A549 (cell line): ENCODE data around the gene MEAF6. TPM values are rescaled to one million over a fixed set of nuclear protein-coding genes. Genes with fewer than 3 reads are reported as not detected.

Experiments
- ATAC-seq, 2 experiments: fragments of 200-7000 bp in 1 of 2; fragments of >200 bp in 1 of 2; cut with Nextera tagmentation in 1 of 2; cut with Tn5 transposase in 1 of 2; 3 replicates each; pipeline versions ENCODE4 v1.8.0 to v1.9.1; 2018 to 2020; ENCODE audit warnings: mild to moderate bottlenecking in 1 of 2, moderate library complexity in 1 of 2
- CTCF ChIA-PET: fragments of 300-600 bp; sonication (Branson Sonifier 250); formaldehyde crosslinking; extraction: SDS; loops from one replicate; lab custom pipeline; 2021; ENCODE audit warnings: antibody characterized with exemption, inconsistent platforms; lab: Yijun Ruan, JAX
- POLR2A ChIA-PET: fragments of 350-600 bp; formaldehyde crosslinking; extraction: SDS; loops from one replicate; lab custom pipeline; 2021; ENCODE audit warnings: antibody characterized with exemption, inconsistent platforms; lab: Yijun Ruan, JAX
- DNase-seq, 2 experiments: peaks; one replicate each; pipeline versions ENCODE4 v3.0.0 to v3.0.0-alpha.2; 2011 to 2016; ENCODE audit warnings: low read depth in 1 of 2, low spot score in 1 of 2
- FAIRE-seq: peaks from 2 replicates; lab custom pipeline; 2011; peaks lifted over from hg19 to GRCh38; lab: Jason Lieb, UNC
- H3K27ac ChIP-seq, 2 experiments: fragments of >200 bp; sonication (Bioruptor Twin); formaldehyde crosslinking; 3 replicates each; pipeline ENCODE4 v1.5.1; 2016 to 2017
- H3K4me1 ChIP-seq: fragments of >200 bp; sonication (Bioruptor Twin); formaldehyde crosslinking; 3 replicates; pipeline ENCODE4 v1.6.1; 2016
- H3K4me2 ChIP-seq: fragments of >200 bp; sonication (Bioruptor Twin); formaldehyde crosslinking; 3 replicates; pipeline ENCODE4 v1.6.1; 2016
- H3K4me3 ChIP-seq: fragments of >200 bp; sonication (Bioruptor Twin); formaldehyde crosslinking; 3 replicates; pipeline ENCODE4 v1.5.1; 2016
- H3K9me3 ChIP-seq: fragments of >200 bp; sonication (Bioruptor Twin); formaldehyde crosslinking; 3 replicates; pipeline ENCODE4 v1.6.1; 2016
- ATOH8 ChIP-seq: fragments of 250-450 bp; sonication (Bioruptor Pico); IDR thresholded peaks from 2 replicates; pipeline ENCODE4 v1.5.0; 2020; ENCODE audit warnings: low read depth, mild to moderate bottlenecking, moderate library complexity
- BCL3 ChIP-seq: fragments of >200 bp; sonication (Bioruptor Twin); formaldehyde crosslinking; IDR thresholded peaks from 3 replicates; pipeline ENCODE4 v1.6.1; 2016
- BHLHE40 ChIP-seq: IDR thresholded peaks from 2 replicates; pipeline ENCODE4 v1.6.1; 2012; ENCODE audit warnings: low read depth, low read length, inconsistent platforms
- CEBPB ChIP-seq, 2 experiments: fragments of >200 bp in 1 of 2; sonication (Bioruptor Twin) in 1 of 2; formaldehyde crosslinking in 1 of 2; IDR thresholded peaks; 2 replicates each; pipeline ENCODE4 v1.6.1; 2012 to 2016
- CTCF ChIP-seq: fragments of >200 bp; sonication (Bioruptor Twin); formaldehyde crosslinking; IDR thresholded peaks from 3 replicates; pipeline ENCODE4 v1.5.1; 2016
- E2F6 ChIP-seq: IDR thresholded peaks from 2 replicates; pipeline ENCODE4 v1.6.1; 2012; ENCODE audit warnings: low read depth, borderline replicate concordance
- FOSB ChIP-seq: fragments of 250-450 bp; sonication (Bioruptor Pico); IDR thresholded peaks from 2 replicates; pipeline ENCODE4 v1.5.0; 2020; ENCODE audit warnings: mild to moderate bottlenecking, moderate library complexity
- HDAC2 ChIP-seq: fragments of 200-600 bp; sonication (generic); IDR thresholded peaks from 2 replicates; pipeline ENCODE4 v1.6.1; 2016
- HMGXB4 ChIP-seq: fragments of 250-450 bp; sonication (Bioruptor Pico); IDR thresholded peaks from 2 replicates; pipeline ENCODE4 v1.5.0; 2021; ENCODE audit warnings: mild to moderate bottlenecking, moderate library complexity, borderline replicate concordance
- HOXA7 ChIP-seq: fragments of 250-450 bp; sonication (Bioruptor Pico); IDR thresholded peaks from 2 replicates; pipeline ENCODE4 v1.5.0; 2020; ENCODE audit warnings: mild to moderate bottlenecking, moderate library complexity
- HOXB13 ChIP-seq: fragments of 250-450 bp; sonication (Bioruptor Pico); IDR thresholded peaks from 2 replicates; pipeline ENCODE4 v1.5.0; 2020; ENCODE audit warnings: low read depth, mild to moderate bottlenecking, moderate library complexity
- MAFK ChIP-seq: fragments of 450-650 bp; IDR thresholded peaks from 2 replicates; pipeline ENCODE4 v1.6.1; 2014; ENCODE audit not compliant: partially characterized antibody
- MAX ChIP-seq: IDR thresholded peaks from 2 replicates; pipeline ENCODE4 v1.6.1; 2012
- POLR2A ChIP-seq: IDR thresholded peaks from 2 replicates; pipeline ENCODE4 v1.6.1; 2012; ENCODE audit warnings: mild to moderate bottlenecking, low read length
- RAD21 ChIP-seq, 2 experiments: fragments of >200 bp in 1 of 2; sonication (Bioruptor Twin) in 1 of 2; formaldehyde crosslinking in 1 of 2; IDR thresholded peaks in 1 of 2; conservative IDR thresholded peaks in 1 of 2; 2 replicates in 1 of 2; 3 replicates in 1 of 2; pipeline ENCODE4 v1.6.1; 2012 to 2018; ENCODE audit warnings: inconsistent platforms in 1 of 2
- USF2 ChIP-seq: fragments of 450-650 bp; IDR thresholded peaks from 2 replicates; pipeline ENCODE4 v1.6.1; 2014; ENCODE audit warnings: antibody characterized with exemption
- ZC3H11A ChIP-seq: fragments of 450-650 bp; IDR thresholded peaks from 2 replicates; pipeline ENCODE4 v1.6.1; 2014; ENCODE audit warnings: antibody characterized with exemption, mild to moderate bottlenecking
- WGBS: methylation state at CpG from one replicate; pipeline ENCODE4 v1.1.6; 2017; ENCODE audit errors: missing lambda C conversion rate; 5-methylcytosine and 5-hydroxymethylcytosine counted together
- polyA plus RNA-seq, 4 experiments: library from polyadenylated mRNA; depleted of rRNA in 3 of 4; stranded (reverse); fragments of >200 nt; fragmentation: RNase III in 1 of 4; extraction: RNeasy Plus Mini Kit Qiagen cat#74134 plus additional on column Dnase treatment in 1 of 4; gene quantifications; 2 replicates in 3 of 4; 3 replicates in 1 of 4; pipeline ENCODE4 v1.2.3, GENCODE V29; 2011 to 2017

The MEAF6 gene
- polyA plus RNA-seq, 2 of the 4 experiments (the other 2 are of a cell fraction) = 39.4 to 45.4 TPM

- CTCF ChIA-PET = no interaction called here
These were observed 67.7 kb downstream of the MEAF6 start for GRCh38 chr1:37446874-37447273.

More at GRCh38 chr1:37446874-37447273, 67.7 kb downstream of the MEAF6 start:
- ATAC-seq = no peak
- Histone ChIP-seq H3K4me1 (peaks cover 3% of the 10 kb centered on the region), H3K4me2 (no peak overlapping the region), H3K27ac (no peak overlapping the region), H3K4me3 (no peak overlapping the region), H3K9me3 (no peaks in the 10 kb centered on the region)
- POLR2A ChIA-PET = no interaction called here
- FAIRE-seq = no peak
- DNase-seq = no peak
- no peak for TF ChIP-seq FOSB
- no peak for TF ChIP-seq MAX
- TF ChIP-seq CTCF = no peak
- TF ChIP-seq ATOH8 (CRISPR knock-in tag) = no peak
- no peak for TF ChIP-seq POLR2A
- no peak for TF ChIP-seq RAD21 (conservative IDR thresholded peaks at IDR 0.05 in 1 of 2, IDR thresholded peaks at IDR 0.05 in 1 of 2)
- no peak for TF ChIP-seq HOXB13 (CRISPR knock-in tag)
- no peak for TF ChIP-seq CEBPB (IDR thresholded peaks at IDR 0.05)
- no peak for TF ChIP-seq ZC3H11A
- TF ChIP-seq BCL3 = no peak
- TF ChIP-seq BHLHE40 = no peak
- TF ChIP-seq HMGXB4 = no peak
- TF ChIP-seq E2F6 = no peak
- TF ChIP-seq MAFK = no peak
- no peak for TF ChIP-seq HOXA7 (CRISPR knock-in tag)
- TF ChIP-seq USF2 = no peak
- TF ChIP-seq HDAC2 = no peak
- 68% methylated on average over 6 of the region's 6 CpGs for WGBS
